ENCODE measurements around the gene PLAC1.

Gene PLAC1

DNA sequence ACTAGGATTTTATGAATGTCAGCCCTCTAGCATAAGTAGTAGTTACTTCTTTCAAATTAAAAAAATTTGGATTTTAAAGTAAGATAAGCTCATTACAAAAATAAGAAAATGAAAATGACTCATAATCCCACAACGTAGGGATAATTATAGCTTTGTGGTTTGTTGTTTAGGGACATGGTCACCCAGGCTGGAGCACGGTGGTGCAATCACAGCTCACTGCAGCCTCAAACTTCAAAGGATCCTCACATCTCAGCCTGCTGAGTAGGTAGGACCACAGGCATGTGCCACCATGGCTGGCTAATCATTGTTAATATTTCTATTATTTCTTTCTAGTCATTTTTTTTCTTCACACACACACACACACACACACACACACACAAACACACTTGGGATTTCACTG lies 57.6 kb downstream of the PLAC1 start:
- TF ChIP-seq, protein P1, sequence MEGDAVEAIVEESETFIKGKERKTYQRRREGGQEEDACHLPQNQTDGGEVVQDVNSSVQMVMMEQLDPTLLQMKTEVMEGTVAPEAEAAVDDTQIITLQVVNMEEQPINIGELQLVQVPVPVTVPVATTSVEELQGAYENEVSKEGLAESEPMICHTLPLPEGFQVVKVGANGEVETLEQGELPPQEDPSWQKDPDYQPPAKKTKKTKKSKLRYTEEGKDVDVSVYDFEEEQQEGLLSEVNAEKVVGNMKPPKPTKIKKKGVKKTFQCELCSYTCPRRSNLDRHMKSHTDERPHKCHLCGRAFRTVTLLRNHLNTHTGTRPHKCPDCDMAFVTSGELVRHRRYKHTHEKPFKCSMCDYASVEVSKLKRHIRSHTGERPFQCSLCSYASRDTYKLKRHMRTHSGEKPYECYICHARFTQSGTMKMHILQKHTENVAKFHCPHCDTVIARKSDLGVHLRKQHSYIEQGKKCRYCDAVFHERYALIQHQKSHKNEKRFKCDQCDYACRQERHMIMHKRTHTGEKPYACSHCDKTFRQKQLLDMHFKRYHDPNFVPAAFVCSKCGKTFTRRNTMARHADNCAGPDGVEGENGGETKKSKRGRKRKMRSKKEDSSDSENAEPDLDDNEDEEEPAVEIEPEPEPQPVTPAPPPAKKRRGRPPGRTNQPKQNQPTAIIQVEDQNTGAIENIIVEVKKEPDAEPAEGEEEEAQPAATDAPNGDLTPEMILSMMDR (IDR thresholded peaks at IDR 0.05; ENCODE audit: insufficient read depth, low read length, missing control alignments): no peak
- POLR2A ChIA-PET: interaction anchor here (0.7 kb wide), 1 partner anchor 48 kb away, joined by 3 read pairs; no protein-coding TSS in a partner anchor

DNA sequence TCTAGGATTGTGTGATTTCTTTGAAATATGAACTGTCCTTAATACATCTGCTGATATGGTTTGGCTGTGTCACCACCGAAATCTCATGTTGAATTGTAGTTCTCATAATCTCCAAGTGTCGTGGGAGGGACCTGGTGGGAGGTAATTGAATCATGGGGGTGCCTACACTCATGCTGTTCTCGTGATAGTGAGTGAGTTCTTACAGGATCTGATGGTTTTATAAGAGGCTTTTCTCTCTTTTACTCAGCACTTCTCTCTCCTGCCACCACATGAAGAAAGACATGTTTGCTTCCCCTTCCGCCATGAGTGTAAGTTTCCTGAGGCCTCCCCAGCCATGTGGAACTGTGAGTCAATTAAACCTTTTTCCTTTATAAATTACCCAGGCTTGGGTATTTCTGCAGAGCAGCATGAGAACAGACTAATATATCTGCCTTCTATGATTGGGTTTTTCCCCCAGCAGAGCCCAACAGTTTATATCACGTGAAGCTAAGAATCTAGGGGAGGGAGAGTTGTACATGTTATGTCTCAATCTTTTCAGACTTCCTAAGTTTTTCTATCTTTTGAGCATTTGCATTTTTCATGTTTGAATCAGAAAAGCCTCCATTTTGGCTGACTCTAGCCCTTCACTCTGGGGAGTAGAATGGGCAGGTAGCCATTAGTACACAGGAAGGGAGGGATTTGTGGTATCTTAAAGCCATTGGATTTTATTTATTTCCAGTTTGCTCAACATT lies 58.9 kb downstream of the PLAC1 start:
- DNase-seq (ENCODE audit: low read depth, low spot score): peak; percentile 51
- TF ChIP-seq, protein P1 (IDR thresholded peaks at IDR 0.05; ENCODE audit: insufficient read depth, low read length, missing control alignments): no peak
- POLR2A ChIA-PET: no interaction called here
- H3K4me3 ChIP-seq (ENCODE audit: low read depth, low read length): no peak overlapping the region
- CTCF ChIA-PET: no interaction called here

More for the DNA sequence above, 57.6 kb downstream of the PLAC1 start:
- H3K4me3 ChIP-seq (ENCODE audit: low read depth, low read length): no peak overlapping the region
- CTCF ChIA-PET: interaction anchor here (1.1 kb wide), 1 partner anchor 182 kb away, joined by 3 read pairs; no protein-coding TSS in a partner anchor
- DNase-seq (ENCODE audit: low read depth, low spot score): no peak

DNA sequence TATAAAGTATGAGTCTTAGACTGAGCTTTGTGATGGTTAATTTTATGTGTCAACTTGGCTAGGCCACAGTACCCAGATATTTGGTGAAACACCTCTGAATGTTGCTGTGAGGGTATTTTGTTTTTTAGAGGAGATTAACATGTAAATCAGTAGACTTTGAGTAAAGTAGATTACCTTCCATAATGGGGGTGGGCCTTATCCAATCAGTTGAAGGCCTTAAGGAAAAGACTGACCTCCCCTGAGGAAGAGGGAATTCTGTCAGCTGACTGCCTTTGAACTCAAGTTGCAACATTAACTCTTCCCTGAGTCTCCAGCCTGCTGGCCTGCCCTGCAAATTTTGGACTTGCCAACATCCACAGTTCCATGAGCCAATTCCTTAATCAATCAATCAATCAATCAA lies 66.0 kb downstream of the PLAC1 start:
- POLR2A ChIA-PET: no interaction called here
- H3K4me3 ChIP-seq (ENCODE audit: low read depth, low read length): no peak overlapping the region
- DNase-seq (ENCODE audit: low read depth, low spot score): no peak
- CTCF ChIA-PET: no interaction called here
- TF ChIP-seq, protein P1 (IDR thresholded peaks at IDR 0.05; ENCODE audit: insufficient read depth, low read length, missing control alignments): no peak

DNA sequence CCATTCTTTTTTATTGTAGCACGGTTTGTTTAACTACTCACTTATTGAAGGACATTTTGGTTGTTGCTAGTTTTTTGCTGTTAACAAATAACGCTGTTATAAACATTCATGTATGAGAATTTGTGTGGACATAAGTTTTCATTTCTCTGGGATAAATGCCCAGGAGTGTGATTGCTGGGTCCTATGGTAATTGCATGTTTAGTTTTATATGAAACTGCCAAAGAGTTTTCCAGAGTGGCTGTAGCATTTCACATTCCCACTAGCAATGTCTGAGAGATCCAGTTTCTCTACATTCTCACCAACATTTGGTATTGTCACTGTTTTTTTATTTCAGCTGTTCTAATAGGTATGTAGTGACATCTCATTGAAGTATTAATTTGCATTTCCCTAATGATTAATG lies 66.8 kb downstream of the PLAC1 start:
- CTCF ChIA-PET: no interaction called here
- TF ChIP-seq, protein P1 (IDR thresholded peaks at IDR 0.05; ENCODE audit: insufficient read depth, low read length, missing control alignments): no peak
- no peak overlapping the region for H3K4me3 ChIP-seq (ENCODE audit: low read depth, low read length)
- DNase-seq (ENCODE audit: low read depth, low spot score): no peak
- POLR2A ChIA-PET: no interaction called here

DNA sequence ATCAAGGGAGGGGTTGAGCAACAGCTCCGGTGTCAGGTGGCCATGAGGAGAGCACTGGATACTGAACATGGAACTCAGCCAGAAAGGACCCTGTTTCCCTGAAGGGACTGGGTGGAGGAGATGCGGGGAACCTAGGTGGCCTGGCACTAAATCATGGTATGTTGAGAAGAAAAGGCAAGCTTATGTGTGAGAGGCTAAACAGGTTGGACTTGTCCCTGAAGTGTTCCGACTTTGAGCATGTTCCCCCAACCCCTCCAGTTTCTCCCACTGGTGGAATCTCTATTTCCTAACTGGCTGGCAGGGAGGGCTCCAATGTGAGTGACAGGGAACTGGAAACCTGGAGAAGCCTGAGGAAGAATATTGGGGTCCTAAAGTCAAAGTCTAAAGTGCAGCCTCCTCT lies 69.5 kb downstream of the PLAC1 start:
- TF ChIP-seq, protein P1 (IDR thresholded peaks at IDR 0.05; ENCODE audit: insufficient read depth, low read length, missing control alignments): no peak
- ChIA-PET CTCF (no interaction called here), POLR2A (no interaction called here)
- DNase-seq (ENCODE audit: low read depth, low spot score): no peak
- no peak overlapping the region for H3K4me3 ChIP-seq (ENCODE audit: low read depth, low read length)

DNA sequence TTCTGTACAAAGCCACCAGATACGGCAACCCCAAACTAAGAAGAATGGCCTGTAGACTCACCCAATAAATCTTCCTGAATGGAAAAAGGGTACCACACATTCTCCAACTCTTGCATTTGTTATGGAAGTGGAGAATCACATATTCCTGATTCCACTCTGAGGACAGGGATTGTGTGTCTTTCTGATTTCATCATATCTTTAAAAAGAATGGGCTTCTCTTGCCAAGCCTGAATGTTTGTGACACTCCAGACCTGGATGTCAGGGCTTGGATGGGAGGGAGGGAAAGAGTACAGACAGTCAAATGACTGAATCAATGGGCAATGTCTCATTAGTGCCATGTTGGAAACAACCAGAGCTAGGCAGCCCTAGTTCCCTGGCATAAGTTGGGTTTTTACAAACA lies 77.4 kb downstream of the PLAC1 start:
- TF ChIP-seq, protein P1 (IDR thresholded peaks at IDR 0.05; ENCODE audit: insufficient read depth, low read length, missing control alignments): no peak
- no peak overlapping the region for H3K4me3 ChIP-seq (ENCODE audit: low read depth, low read length)
- CTCF ChIA-PET: no interaction called here
- POLR2A ChIA-PET: no interaction called here
- DNase-seq (ENCODE audit: low read depth, low spot score): no peak

Measured in AG04449 (cell line).